Peyer's patch (tissue), 4 donors: Measurements from ENCODE around the gene HEATR9. TPM values are rescaled to one million over a fixed set of nuclear protein-coding genes. Genes with fewer than 3 reads are reported as not detected.

ENCODE experiments used
- DNase-seq, 3 donors: peaks; one replicate each; pipeline ENCODE4 v3.0.0-alpha.2; 2017 to 2019
- H3K27ac ChIP-seq, 4 donors: fragments of 200-600 bp; sonication (generic); one replicate each; pipeline ENCODE4 v1.5.1; 2016 to 2019
- H3K27me3 ChIP-seq, 2 donors: fragments of 200-600 bp; sonication (generic); one replicate each; pipeline ENCODE4 v1.5.1; 2019
- H3K36me3 ChIP-seq, 3 donors: fragments of 200-600 bp; sonication (generic); one replicate each; pipeline ENCODE4 v1.5.1; 2016 to 2019
- H3K4me1 ChIP-seq, 4 donors: fragments of 200-600 bp; sonication (generic); one replicate each; pipeline ENCODE4 v1.5.1; 2016 to 2019
- H3K4me3 ChIP-seq, 4 donors: fragments of 200-600 bp; sonication (generic); 1 replicate in 3 of 4; 2 replicates in 1 of 4; pipeline ENCODE4 v1.5.1; 2016 to 2019; ENCODE audit warnings: mild to moderate bottlenecking in 1 of 4
- H3K9me3 ChIP-seq, 4 donors: fragments of 200-600 bp; sonication (generic); one replicate each; pipeline ENCODE4 v1.5.1; 2016 to 2019; ENCODE audit warnings: mild to moderate bottlenecking in 1 of 4
- CTCF ChIP-seq, 6 experiments: fragments of 450-650 bp in 4 of 6; fragments of 200-600 bp in 2 of 6; sonication (generic) in 1 of 6; IDR thresholded peaks; one replicate each; pipeline ENCODE4 v1.5.1; 2017 to 2019; ENCODE audit warnings: antibody characterized with exemption in 6 of 6, mild to moderate bottlenecking in 3 of 6, moderate library complexity in 1 of 6
- POLR2A ChIP-seq, 2 donors: fragments of 450-650 bp; IDR thresholded peaks; one replicate each; pipeline ENCODE4 v1.5.1; 2017; ENCODE audit warnings: antibody characterized with exemption in 2 of 2, mild to moderate bottlenecking in 2 of 2, moderate library complexity in 2 of 2
- total RNA-seq, 4 donors: library from RNA; depleted of rRNA; stranded (reverse); fragments of >200 nt; gene quantifications; one replicate each; pipeline ENCODE4 v1.1.0, GENCODE V29; 2016

Gene HEATR9
- total RNA-seq, 4 donors from 2014 or later: not detected

- no peak overlapping the region for H3K27ac ChIP-seq
- no peak for TF ChIP-seq POLR2A (IDR thresholded peaks at IDR 0.05)
- no peak for TF ChIP-seq CTCF (IDR thresholded peaks at IDR 0.05)
- no peak for DNase-seq
Measured at GRCh38 chr17:35906191-35906925, 37.7 kb upstream of the HEATR9 start.

GRCh38 chr17:35903451-35903850 is 34.8 kb upstream of the HEATR9 start:
- DNase-seq: no peak
- no peak overlapping the region for H3K27ac ChIP-seq
- no peaks in the 10 kb centered on the region for H3K36me3 ChIP-seq
- no peaks in the 10 kb centered on the region for H3K27me3 ChIP-seq
- H3K9me3 ChIP-seq: no peaks in the 10 kb centered on the region
- no peak overlapping the region for H3K4me3 ChIP-seq
- no peak for TF ChIP-seq POLR2A (IDR thresholded peaks at IDR 0.05)
- TF ChIP-seq CTCF (IDR thresholded peaks at IDR 0.05): no peak
- H3K4me1 ChIP-seq: no peaks in the 10 kb centered on the region

More at GRCh38 chr17:35906191-35906925, 37.7 kb upstream of the HEATR9 start:
- no peaks in the 10 kb centered on the region for H3K36me3 ChIP-seq
- no peaks in the 10 kb centered on the region for H3K4me1 ChIP-seq
- H3K9me3 ChIP-seq: no peaks in the 10 kb centered on the region
- H3K4me3 ChIP-seq: no peak overlapping the region
- no peaks in the 10 kb centered on the region for H3K27me3 ChIP-seq

DNA sequence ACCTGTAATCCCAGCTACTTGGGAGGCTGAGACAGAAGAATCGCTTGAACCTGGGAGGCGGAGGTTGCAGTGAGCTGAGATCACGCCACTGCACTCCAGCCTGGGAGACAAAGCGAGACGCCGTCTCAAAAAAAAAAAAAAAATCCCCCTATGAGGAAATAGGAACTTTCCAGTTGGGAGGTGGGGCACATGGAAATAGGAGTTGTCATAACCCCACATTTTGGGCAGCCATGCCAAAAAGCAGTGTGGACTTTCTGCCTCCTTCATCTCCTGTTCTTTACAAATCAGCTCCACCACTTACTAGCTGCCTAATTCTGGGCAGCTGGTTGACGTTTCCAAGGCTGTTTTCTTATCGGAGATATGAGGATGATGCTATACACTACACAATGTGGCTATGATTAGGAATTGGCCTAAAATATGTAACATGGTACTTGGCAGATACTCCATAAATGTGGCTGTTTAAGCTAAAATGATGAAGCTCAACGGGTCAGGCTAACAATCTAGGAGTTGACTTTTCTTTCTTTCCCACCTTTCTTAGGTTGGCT is 33.0 kb upstream of the HEATR9 start:
- Histone ChIP-seq H3K4me3 (no peak overlapping the region), H3K27ac (no peak overlapping the region), H3K36me3 (no peaks in the 10 kb centered on the region), H3K4me1 (no peaks in the 10 kb centered on the region), H3K27me3 (no peaks in the 10 kb centered on the region), H3K9me3 (no peaks in the 10 kb centered on the region)
- DNase-seq: no peak
- no peak for TF ChIP-seq CTCF (IDR thresholded peaks at IDR 0.05)
- no peak for TF ChIP-seq POLR2A (IDR thresholded peaks at IDR 0.05)

- Histone ChIP-seq H3K27me3 (no peaks in the 10 kb centered on the region), H3K27ac (peak overlapping the region in 3 of 4 donors; percentile 21 to 65 (median 48)), H3K4me1 (no peaks in the 10 kb centered on the region), H3K4me3 (no peak overlapping the region), H3K36me3 (no peaks in the 10 kb centered on the region), H3K9me3 (no peaks in the 10 kb centered on the region)
- no peak for TF ChIP-seq CTCF (IDR thresholded peaks at IDR 0.05)
- TF ChIP-seq POLR2A (IDR thresholded peaks at IDR 0.05): no peak
- DNase-seq: no peak
Measured at GRCh38 chr17:35900708-35901480, 32.2 kb upstream of the HEATR9 start.

GRCh38 chr17:35900280-35900679 is 31.6 kb upstream of the HEATR9 start:
- no peak overlapping the region for H3K4me3 ChIP-seq
- TF ChIP-seq CTCF (IDR thresholded peaks at IDR 0.05): no peak
- TF ChIP-seq POLR2A (IDR thresholded peaks at IDR 0.05): no peak
- peak overlapping the region in 3 of 4 donors; percentile 21 to 65 (median 48) for H3K27ac ChIP-seq
- peak in 1 of 3 donors; percentile 54 for DNase-seq
- H3K9me3 ChIP-seq: no peaks in the 10 kb centered on the region
- H3K4me1 ChIP-seq: no peaks in the 10 kb centered on the region
- no peaks in the 10 kb centered on the region for H3K36me3 ChIP-seq
- no peaks in the 10 kb centered on the region for H3K27me3 ChIP-seq
